Activated CD8-positive, alpha-beta memory T cell treated with anti-CD3 and anti-CD28 coated beads, Interleukin-2, amount 50 U/mL, for 1 hour (primary cell): Measurements from ENCODE around the gene HOXD4.

ENCODE experiments used
- DNase-seq: peaks from one replicate; pipeline ENCODE4 v3.0.0-alpha.2; 2020; ENCODE audit errors: extremely low read depth

Gene HOXD4

DNA sequence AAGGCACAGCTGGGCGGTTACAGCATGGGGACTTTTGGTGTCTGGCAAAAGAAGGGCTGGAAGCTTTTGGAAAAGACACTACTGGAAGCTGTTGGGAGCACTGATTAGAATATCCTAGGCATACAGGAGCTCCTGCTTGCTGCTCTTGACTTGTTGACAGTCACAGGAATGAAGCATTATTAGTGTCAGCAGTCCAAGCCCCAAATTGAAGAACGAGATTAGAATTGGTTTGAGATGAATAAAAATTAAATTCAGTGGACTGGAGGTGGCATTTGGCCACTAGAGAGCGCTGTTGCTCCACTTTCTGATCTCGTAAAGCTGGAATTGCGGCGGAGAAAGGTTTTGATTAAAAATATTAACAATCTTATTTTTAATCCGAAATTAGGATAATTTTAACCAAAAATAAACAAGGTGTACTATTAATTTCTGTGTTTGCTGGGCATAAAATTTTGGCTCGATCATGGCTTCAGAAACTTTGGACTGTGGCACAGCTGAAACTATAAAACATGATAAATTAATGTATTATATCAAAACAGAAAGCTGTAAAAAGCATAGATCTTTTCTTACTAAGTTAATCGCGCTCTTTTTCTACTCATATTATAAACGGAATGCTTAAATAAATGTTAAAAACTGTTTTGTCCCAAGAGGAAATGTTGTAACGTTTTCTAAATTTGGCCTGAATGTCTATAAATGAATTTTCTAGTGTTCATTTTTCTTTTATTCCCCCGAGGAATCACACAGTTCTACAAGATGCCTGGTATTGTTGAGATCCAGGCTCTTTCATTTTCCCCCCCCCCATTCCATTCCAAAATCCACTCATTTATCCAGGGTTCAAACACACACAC is 24.2 kb upstream of the HOXD4 start:
- DNase-seq, result peak; percentile 47

DNA sequence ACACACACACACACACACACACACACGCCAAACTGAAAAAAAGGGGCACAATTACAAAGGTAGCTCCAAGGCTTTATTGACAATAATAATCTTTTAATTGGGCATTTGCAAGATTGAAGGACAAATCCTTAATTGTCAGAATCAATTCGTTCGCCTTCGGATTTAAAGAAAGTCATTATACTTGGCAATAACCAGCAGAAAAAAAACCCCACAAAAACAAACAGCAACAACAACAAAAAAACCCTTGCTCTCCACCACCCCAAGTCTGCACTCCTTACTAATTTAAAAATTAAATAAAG is 23.6 kb upstream of the HOXD4 start:
- no peak for DNase-seq

GRCh38 chr2:176128172-176128981 is 23.0 kb upstream of the HOXD4 start:
- DNase-seq, result no peak

DNA sequence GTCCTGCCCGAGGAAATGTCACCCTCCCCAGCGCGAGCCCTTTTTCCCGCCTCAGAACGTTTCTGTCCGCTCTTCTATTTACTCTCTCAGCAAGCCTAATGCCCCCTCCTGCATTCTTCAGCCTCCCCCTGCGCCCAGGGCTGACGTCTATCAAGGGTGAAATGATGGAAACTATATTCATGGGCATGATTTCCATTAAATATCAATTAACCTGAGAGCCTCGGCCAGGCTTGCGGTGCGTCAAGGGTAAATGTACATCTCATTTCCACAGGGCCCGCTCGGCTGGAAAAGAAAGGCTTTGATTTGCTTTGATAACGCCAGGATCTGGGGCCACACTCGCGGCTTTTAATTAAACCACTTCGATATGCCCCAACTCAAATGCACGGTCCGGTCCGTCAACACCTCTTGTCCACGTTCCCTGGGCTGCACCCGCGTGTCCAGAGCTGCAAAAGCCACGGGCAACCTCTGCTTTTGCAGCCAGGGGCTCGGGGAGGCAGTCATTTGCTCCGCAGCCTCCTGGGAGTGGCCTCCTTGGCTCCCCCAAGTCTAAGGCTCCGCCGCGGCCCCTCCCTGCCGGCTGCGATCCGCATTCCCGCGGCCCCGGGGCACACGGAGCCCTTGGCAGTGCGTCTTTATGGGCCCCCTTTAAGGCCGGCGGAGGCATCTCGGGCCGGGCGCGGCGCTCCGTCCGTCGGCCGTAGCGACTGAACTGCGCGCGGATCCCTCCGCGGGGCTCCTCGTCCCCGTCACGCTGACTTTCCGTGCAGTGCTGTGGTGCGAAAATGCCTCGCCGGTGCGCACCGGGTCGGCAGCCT is 22.2 kb upstream of the HOXD4 start, which contains the start of gene HOXD8:
Gene HOXD8, plus strand, starts transcription at position 724 of the 815 bp plus-strand sequence. CDS start 662 bp downstream, outside the sequence.
- DNase-seq, result no peak

DNA sequence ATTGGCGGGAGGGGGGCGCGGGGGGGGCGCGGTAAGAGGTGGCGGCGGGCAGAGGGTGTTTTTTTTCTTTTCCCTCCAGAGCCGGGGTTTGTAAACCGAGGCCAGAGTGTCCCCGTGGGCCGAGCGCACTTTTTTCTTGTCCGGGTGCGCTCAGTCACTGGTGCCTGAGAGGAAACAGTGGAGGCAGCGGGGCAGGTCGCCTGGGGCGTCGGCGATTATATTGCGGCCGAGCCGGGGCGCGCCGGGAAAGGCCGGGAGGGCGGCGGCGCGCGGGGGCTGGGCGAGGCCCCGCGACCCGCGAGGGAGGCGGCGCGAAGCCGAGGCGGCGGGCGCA is 21.6 kb upstream of the HOXD4 start:
- DNase-seq, result no peak

DNA sequence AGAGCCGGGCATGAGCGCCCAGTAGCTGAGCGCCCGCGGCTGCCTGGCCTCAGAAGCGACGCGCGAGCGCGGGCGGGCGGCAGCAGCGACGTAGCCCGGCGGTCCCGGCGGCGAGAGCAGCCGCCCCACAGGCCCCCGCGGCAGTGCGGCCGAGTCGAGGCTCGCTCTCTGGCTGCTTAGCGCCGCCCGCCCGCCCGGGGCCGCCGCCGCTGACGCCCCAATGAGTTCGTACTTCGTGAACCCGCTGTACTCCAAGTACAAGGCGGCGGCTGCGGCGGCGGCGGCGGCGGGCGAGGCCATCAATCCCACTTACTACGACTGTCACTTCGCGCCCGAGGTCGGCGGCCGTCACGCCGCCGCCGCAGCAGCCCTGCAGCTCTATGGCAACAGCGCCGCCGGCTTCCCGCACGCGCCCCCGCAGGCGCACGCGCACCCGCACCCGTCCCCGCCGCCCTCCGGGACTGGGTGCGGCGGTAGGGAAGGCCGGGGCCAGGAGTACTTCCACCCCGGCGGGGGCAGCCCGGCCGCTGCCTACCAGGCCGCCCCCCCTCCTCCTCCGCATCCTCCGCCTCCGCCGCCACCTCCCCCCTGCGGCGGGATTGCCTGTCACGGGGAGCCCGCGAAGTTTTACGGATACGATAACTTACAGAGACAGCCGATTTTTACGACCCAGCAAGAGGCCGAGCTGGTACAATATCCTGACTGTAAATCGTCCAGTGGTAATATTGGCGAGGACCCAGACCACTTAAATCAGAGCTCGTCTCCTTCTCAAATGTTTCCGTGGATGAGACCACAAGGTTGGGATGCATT is 21.0 kb upstream of the HOXD4 start:
- no peak for DNase-seq

- DNase-seq, result no peak
These were observed 20.1 kb upstream of the HOXD4 start for GRCh38 chr2:176130957-176131847.

- DNase-seq, result no peak
These were observed 19.5 kb upstream of the HOXD4 start for GRCh38 chr2:176131848-176132158.

DNA sequence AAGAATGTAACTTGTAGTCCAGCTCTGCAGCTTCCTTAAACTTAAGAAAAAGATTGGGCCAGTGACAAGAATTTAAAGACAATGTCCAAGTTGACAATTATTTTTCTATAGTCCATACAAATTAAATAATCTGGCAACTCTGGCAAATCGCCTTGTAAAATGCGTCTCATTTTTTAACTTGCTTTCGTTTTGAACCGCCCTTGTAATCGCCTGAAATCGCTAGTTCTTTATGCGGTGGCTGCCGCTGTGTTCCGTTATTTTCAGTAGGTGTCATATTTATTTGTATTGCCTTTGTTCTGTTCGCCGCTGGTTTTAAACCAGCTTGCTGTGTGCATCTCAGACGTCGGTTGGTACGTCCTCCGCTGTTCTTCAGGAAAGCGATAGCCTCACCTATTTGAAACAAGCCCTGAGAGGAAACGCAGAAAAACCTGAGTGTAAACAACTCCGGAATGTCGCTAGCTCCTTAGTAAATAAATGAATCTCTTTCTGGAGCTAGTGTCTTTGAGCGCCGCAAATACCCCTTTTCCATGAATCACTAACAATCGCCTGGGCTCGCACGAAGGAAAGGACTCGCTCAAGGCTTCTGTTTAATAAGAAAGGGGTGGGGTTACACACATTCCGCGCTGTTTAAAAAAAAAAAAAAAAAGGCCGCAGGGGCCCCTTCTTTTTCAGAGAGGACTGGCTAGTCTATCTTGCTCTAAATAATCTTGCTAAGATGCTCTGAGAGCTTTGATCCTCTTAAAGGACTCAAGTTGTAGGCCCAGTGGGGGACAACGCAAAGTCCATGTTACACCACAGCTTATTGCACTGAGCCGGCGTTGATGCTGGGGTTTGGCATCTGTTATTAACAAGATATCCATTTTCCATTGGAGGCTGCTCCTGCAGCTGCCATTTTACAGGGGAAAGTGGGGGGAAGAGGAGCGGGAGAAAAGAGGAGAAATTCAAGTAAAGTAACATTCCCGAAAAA is 18.9 kb upstream of the HOXD4 start:
- no peak for DNase-seq

DNA sequence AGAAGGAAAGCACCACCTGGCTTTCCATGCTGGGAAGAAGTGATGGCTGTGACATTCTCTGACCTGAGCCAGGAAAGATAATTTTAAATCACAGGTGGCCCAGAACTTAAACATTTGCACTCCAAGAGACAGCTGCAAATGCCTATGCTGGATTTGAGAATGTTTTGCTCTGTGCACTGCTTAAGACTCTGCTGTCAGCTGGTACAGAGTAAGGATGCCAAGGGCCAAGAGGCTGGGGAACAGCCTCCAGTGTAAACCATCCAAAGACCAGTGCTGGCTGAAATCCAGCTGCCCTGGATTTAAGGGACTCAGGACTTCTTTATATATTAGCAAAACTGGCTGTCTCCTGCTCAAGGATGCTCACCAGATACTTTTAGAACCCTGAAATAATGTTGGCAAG is 18.0 kb upstream of the HOXD4 start:
- no peak for DNase-seq

GRCh38 chr2:176134035-176134434 is 17.3 kb upstream of the HOXD4 start:
- DNase-seq, result no peak

GRCh38 chr2:176135035-176135440 is 16.3 kb upstream of the HOXD4 start:
- DNase-seq, result no peak

GRCh38 chr2:176136374-176137251 is 14.7 kb upstream of the HOXD4 start:
- DNase-seq, result no peak

- DNase-seq, result no peak
These were observed 14.1 kb upstream of the HOXD4 start for GRCh38 chr2:176137252-176137580.

- DNase-seq, result no peak
These were observed 13.4 kb upstream of the HOXD4 start for GRCh38 chr2:176137906-176138305.

- DNase-seq, result no peak
These were observed 12.8 kb upstream of the HOXD4 start for GRCh38 chr2:176138526-176138922.

- DNase-seq, result no peak
These were observed 12.3 kb upstream of the HOXD4 start for GRCh38 chr2:176138923-176139660.
